GM10847 (cell line): ENCODE measurements around the gene PIK3CB.

ENCODE experiments used
- POLR2A ChIP-seq: IDR thresholded peaks from 2 replicates; pipeline ENCODE4 v1.6.1; 2011; ENCODE audit not compliant: insufficient read length; ENCODE audit errors: extremely low read depth

Gene PIK3CB

DNA sequence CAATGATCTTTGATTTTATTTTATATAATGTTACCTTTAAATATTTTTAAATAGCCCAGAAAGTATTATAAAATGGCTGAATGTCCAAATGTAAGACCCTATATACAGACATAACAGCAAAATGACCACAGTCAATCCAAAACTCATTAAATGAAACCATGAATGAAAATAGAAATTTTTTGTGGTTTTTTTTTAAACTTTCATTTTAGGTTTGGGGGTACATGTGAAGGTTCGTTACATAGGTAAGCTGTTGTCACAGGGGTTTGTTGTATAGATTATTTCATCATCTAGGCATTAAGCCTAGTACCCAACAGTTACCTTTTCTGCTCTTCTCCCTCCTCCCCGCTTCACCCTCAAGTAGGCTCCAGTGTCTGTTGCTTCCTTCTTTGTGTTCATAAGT is 117.4 kb downstream of the PIK3CB start:
- no peak for TF ChIP-seq POLR2A

DNA sequence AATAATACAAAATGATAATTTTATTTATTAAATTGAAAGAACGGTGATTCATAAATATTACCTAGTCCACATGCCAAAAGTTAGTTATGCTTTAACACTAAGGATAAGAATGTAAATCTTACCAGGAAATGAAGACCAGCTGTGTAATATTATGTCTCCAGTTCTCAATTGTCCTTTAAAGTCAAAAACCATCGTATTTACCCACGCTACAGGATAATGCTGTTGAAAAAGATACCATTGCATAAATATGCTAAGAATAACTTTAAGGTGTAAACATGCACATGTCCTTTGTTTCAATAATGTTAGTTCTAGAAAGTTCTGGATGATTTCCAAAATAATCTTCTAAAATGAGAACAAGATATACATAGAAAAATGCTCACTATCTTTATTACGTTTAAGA is 122.6 kb downstream of the PIK3CB start:
- TF ChIP-seq POLR2A: no peak

GRCh38 chr3:138705675-138706074 is 129.1 kb downstream of the PIK3CB start:
- no peak for TF ChIP-seq POLR2A

- no peak for TF ChIP-seq POLR2A
Measured at GRCh38 chr3:138696666-138697370, 137.9 kb downstream of the PIK3CB start.

DNA sequence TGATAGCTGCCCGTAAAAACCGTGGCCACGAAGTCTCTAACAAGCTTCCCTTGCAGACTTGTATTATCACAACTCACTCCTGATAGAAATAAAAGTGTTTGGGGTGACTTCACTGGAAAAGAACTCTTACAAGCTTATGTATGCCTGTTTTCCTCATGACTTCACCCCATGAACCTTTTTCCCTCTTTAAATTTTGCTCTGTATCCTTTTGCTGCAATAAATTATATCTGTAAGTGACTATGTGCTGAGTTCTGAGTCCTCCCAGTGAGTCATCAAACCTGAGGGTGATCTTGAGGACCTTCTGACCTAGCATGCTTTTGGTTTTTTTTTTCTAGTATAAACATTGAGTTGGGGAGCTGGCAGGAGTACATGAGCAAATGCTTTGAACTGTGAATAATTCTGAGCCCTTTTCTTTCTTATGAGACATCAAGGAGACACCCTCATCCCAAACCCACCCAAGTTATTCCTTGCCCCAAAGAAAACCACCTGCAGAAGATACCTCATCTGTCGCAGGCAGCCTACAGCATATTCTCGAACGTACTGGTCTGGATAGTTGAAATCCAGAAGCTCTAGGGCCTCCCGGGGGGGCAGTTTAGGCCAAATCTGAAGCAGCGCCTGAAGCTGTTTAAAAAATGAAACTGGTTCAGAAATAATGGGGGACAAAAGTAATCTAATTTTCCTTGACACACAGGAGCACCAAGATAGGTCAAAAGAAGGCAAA is 140.3 kb downstream of the PIK3CB start:
- no peak for TF ChIP-seq POLR2A

- no peak for TF ChIP-seq POLR2A
Measured at GRCh38 chr3:138692152-138692551, 142.6 kb downstream of the PIK3CB start.

DNA sequence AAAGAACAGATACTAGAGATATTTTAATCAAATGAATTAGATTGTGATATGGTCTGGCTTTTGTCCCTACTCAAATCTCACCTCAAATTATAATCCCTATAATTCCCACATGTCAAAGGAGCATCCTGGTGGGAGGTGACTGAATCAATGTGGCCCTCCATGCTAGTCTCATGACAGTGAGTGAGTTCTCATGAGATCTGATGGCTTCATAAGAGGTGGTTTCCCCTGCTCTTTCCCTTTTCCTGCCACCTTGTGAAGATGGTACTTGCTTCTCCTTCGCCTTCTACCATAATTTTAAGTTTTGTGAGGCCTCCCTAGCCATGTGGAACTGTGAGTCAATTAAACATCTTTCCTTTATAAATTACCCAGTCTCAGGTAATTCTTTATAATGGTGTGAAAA is 143.4 kb downstream of the PIK3CB start:
- TF ChIP-seq POLR2A: no peak

GRCh38 chr3:138690036-138690435 is 144.7 kb downstream of the PIK3CB start:
- no peak for TF ChIP-seq POLR2A

DNA sequence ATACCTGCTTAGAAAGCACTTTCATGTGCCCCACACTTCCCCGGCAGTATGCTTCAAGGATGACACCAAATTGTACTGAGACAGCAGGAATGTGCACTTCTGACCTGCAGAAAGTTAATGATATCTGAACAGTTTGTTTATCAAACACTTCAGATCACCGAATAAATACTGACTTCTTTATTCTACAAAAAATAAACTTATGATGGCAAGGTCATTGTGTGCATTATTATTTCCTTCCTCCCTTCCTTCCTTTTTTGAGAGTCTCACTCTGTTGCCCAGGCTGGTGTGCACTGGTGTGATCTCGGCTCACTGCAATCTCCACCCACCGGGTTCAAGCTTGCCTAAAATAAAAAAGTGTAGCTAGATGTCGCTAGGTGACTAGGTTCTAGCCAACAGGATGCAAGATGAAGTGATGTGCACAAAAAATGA is 145.8 kb downstream of the PIK3CB start:
- TF ChIP-seq POLR2A: no peak

DNA sequence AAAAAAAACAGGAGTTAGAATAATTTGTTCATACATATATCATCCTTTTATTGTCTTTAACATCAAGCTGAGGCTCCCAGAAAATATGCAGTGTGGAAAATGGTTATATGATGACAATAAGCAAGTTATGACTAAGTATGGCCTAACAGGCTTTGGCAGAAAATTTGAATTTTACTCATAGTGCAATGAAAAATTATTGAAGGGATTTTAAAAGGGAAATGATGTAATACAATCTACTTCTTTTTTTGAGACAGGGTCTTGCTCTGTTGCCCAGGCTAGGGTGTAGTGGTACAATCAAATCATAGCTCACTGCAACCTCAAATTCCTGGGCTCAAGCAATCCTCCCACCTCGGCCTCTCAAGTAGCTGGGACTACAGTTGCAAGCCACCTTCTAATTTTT is 147.5 kb downstream of the PIK3CB start:
- TF ChIP-seq POLR2A: no peak

GRCh38 chr3:138686771-138687221 is 147.9 kb downstream of the PIK3CB start:
- no peak for TF ChIP-seq POLR2A

DNA sequence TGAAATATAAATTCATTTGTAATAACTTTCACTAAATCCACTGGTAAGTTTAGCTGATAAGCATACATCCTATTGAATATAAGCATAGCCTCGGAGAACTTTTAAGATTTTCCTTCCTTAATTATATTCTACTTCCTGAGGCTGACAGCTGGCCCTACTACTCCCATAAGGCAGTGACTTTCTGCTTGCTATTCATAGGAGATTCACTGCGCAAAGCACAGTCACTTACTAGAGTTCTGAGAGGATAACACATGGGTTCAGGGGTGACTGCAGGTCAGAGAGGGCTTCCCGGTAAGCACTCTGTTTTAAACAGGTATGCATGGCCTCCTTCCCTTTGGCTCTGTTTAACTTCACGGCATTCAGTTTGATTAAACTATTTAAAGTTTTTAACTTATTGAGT is 150.3 kb downstream of the PIK3CB start:
- TF ChIP-seq POLR2A: no peak

DNA sequence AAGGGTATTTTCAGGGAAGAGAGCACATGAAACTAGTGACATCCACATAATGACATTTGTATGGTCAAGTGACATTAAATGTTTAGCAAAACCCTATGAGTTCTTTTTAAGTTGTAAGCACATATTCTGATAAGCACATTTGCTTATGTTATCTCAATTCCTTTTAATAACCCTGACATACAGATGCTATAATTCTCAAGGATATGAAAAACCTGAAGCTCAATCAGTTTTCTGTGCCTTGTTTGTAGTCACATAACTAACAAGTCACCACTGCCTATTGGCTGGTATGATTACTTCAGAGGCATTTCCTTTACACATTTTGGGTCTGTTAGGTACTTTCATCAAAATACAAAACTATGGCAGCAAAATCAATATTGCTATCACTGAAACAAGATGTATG is 152.1 kb downstream of the PIK3CB start:
- TF ChIP-seq POLR2A: no peak

GRCh38 chr3:138681463-138682220 is 153.1 kb downstream of the PIK3CB start:
- no peak for TF ChIP-seq POLR2A

- no peak for TF ChIP-seq POLR2A
Measured at GRCh38 chr3:138678874-138679392, 155.8 kb downstream of the PIK3CB start.

GRCh38 chr3:138678086-138678485 is 156.6 kb downstream of the PIK3CB start:
- no peak for TF ChIP-seq POLR2A
